HG02885 (cell line): ENCODE results near the gene ANKRD62.

Source experiments
- ATAC-seq: cut with Tn5 transposase; IDR thresholded peaks from one replicate; pipeline ENCODE4 v1.9.1; 2021; ENCODE audit warnings: mild to moderate bottlenecking; ENCODE audit not compliant: unreplicated experiment, poor library complexity

ANKRD62 gene

DNA sequence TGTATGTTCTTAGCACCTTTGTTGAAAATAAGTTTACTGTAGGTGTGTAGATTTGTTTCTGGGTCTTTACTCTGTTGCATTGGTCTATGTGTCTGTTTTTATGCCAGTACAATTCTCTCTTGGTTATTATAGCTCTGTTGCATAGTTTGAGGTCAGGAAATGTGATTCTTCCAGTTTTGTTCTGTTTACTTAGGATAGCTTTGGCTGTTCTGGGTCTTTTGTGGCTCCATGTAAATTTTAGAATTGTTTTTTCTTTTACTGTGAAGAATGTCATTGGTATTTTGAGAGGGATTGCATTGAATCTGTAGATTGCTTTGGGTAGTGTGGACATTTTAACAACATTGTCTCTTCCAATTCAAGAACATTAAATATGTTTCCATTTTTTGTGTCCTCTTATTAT is 69.1 kb downstream of the ANKRD62 start:
- no peak for ATAC-seq

DNA sequence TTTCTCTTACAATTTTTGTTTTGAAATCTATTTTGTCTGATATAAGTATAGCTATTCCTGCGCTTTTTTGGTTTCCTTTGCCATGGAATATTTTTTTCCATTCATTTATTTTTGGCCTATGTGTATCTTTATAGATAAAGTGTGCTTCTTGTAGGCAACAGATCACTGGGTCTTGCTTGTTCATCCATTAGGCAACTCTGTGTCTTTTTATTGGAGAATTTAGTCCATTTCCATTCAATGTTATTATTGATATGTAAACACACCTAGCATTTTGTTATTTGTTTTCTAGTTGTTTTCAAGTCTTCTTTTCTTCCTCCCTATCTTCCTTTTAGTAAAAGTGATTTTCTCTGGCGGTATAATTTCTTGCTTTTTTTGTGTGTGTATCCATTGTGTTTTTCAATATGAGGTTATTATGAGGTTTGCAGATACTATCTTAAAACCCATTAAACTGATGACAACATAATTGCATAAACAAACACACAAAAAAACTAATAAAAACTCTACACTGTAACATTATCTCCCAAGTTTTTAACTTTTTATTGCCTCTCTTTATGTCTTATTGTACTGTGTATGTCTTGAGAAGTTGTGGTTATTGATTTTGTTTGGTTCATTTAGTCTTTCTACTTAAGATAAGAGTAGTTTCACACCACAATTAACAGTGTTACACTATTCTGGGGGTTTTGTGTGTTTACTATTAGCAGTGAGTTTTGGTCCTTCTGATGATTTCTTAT is 71.6 kb downstream of the ANKRD62 start:
- no peak for ATAC-seq
